Coronary artery (tissue), 2 donors: ENCODE results near the gene PYGB.

Experiments used
- DNase-seq: peaks from one replicate; pipeline ENCODE4 v3.0.0-alpha.2; 2017; ENCODE audit warnings: low spot score
- H3K27ac ChIP-seq, 2 donors: fragments of 200-600 bp; sonication (generic); one replicate each; pipeline ENCODE4 v1.5.1; 2016 to 2019
- H3K4me3 ChIP-seq: fragments of 200-600 bp; sonication (generic); 2 replicates; pipeline ENCODE4 v1.5.1; 2016; ENCODE audit warnings: mild to moderate bottlenecking, moderate library complexity
- CTCF ChIP-seq: fragments of 200-600 bp; sonication (generic); IDR thresholded peaks from one replicate; pipeline ENCODE4 v1.5.1; 2019; ENCODE audit warnings: antibody characterized with exemption

The PYGB gene

DNA sequence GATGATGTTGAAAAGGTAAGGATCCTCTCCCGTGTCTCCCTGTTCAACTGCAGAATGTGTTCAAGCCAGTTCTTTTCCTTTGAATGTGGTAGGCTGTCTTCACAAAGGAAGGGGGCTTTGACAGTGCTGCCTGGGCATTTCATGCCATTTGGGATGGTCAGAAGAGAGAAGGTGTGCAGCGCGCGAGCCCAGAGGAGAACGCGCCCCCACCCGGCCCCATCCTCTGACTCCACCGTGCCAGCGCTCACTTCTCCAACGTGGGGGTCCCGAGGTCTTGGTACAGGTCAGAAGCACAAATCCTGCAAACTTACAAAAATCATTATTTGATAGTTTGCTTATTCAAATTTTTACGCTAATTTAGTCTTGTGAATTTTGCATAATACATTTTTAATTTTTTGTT lies 38.0 kb upstream of the PYGB start:
- no peak for DNase-seq
- H3K4me3 ChIP-seq = no peak overlapping the region
- no peak for TF ChIP-seq CTCF
- no peak overlapping the region for H3K27ac ChIP-seq

DNA sequence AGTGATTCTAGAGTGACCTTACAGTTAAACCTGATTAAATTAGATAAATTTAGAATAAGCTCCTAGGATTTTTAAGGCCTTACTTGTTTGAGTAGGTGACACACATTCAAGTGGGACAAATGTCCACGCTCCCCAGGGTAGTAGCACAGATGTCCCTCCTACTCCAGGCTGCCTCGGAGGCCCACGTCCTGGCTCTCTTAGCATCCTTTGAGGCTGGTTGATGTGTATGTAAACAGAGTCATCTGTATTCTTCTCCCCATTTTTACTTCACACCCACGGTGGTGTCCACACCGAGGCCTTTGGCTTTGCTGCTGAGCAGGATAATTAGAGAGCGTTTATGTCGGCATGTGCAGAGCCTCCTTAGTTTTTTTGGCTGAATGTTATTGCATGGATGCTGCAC lies 36.6 kb upstream of the PYGB start:
- no peak overlapping the region for H3K4me3 ChIP-seq
- H3K27ac ChIP-seq = no peak overlapping the region
- TF ChIP-seq CTCF = no peak
- no peak for DNase-seq

GRCh38 chr20:25212242-25212641 lies 35.6 kb upstream of the PYGB start:
- H3K4me3 ChIP-seq = no peak overlapping the region
- no peak overlapping the region for H3K27ac ChIP-seq
- TF ChIP-seq CTCF = no peak
- DNase-seq = no peak

- no peak for TF ChIP-seq CTCF
- Histone ChIP-seq H3K27ac (no peak overlapping the region), H3K4me3 (no peak overlapping the region)
- no peak for DNase-seq
Measured at GRCh38 chr20:25213566-25214425, 34.1 kb upstream of the PYGB start.

GRCh38 chr20:25214426-25214790 lies 33.5 kb upstream of the PYGB start:
- Histone ChIP-seq H3K27ac (no peak overlapping the region), H3K4me3 (no peak overlapping the region)
- no peak for TF ChIP-seq CTCF
- DNase-seq = no peak

GRCh38 chr20:25214819-25215218 lies 33.1 kb upstream of the PYGB start:
- no peak for TF ChIP-seq CTCF
- no peak for DNase-seq
- Histone ChIP-seq H3K27ac (no peak overlapping the region), H3K4me3 (no peak overlapping the region)

- no peak overlapping the region for H3K4me3 ChIP-seq
- no peak for TF ChIP-seq CTCF
- no peak overlapping the region for H3K27ac ChIP-seq
- no peak for DNase-seq
Measured at GRCh38 chr20:25215521-25215920, 32.4 kb upstream of the PYGB start.
